Stimulated activated CD8-positive, alpha-beta memory T cell treated with anti-CD3 and anti-CD28 coated beads, Interleukin-4, amount 100 ng/mL, for 4 hours (primary cell): ENCODE data around the gene MOB3A.
"Not testable (repeated sequence)": the region's sequence is repeated elsewhere in the genome, so short reads cannot be mapped to it uniquely, and the experiment has no call there.

Experiments
- DNase-seq, 2 donors: peaks; one replicate each; pipeline ENCODE4 v3.0.0-alpha.2; 2020; ENCODE audit warnings: low read depth in 2 of 2, low spot score in 1 of 2

Gene MOB3A

GRCh38 chr19:2109046-2109864 lies 13.1 kb upstream of the MOB3A start:
- no peak for DNase-seq

GRCh38 chr19:2108251-2109016 lies 12.3 kb upstream of the MOB3A start:
- no peak for DNase-seq

- no peak for DNase-seq
These were observed 7.0 kb upstream of the MOB3A start for GRCh38 chr19:2103045-2103707.

DNA sequence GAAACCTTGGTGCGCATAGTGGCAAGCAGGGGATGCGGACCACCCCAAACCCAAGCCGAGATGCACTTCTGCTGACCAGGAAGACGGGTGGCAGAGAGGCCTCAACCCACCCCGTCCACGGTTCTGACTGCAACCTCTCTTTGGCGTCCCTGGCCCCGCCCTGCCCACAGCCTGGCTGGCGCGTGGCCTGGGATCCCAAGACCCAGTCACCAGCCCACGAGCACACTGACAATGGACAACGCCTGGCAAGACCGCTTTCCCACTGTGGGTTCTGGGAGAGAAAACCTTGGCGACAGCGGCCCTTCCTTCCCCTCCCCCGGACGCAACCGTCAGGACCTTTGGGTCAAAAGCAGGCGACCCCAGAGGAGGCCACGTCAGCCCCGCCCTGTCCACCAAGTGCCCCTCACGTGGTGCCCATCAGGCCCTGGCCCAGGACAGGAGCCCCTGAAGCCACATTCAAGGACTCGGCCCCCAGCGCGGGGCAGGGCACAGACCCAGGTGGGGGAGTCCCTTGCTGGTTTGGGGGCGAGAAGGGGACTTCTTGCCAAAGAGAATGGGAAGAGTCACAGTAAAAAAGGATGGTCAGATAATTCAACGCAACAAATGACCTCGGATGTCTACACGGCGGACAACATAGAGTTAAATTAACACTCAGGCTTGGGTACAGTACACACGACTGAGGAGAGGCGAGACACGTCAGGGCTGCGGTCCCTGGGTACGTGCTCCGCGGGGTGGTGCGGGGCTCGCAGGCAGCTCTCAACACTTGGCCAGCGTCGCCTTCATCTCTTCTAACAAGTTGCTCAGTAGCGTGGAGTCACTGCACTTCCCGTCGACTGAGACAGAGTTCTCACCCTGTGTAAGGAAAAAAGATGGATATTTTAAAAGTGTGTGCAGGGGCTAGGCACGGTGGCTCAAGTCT lies 5.5 kb upstream of the MOB3A start:
- DNase-seq, result no peak

DNA sequence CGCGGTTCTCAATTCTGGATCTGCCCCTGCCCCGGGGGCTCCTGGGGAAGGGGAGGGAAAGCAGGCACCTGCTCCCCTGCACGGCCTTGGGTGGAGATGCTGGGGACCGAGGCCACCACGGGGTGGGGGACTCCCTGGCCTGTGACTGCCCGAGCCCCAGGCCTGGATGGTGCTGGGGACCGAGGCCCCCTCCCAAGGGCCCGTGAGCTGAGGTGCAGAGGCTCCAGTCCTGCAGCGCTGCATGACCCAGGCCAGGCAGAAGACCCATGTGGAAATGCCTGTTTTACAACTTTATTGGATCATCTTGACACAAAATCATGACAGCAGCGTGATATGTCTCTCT lies 4.6 kb upstream of the MOB3A start:
- no peak for DNase-seq

DNA sequence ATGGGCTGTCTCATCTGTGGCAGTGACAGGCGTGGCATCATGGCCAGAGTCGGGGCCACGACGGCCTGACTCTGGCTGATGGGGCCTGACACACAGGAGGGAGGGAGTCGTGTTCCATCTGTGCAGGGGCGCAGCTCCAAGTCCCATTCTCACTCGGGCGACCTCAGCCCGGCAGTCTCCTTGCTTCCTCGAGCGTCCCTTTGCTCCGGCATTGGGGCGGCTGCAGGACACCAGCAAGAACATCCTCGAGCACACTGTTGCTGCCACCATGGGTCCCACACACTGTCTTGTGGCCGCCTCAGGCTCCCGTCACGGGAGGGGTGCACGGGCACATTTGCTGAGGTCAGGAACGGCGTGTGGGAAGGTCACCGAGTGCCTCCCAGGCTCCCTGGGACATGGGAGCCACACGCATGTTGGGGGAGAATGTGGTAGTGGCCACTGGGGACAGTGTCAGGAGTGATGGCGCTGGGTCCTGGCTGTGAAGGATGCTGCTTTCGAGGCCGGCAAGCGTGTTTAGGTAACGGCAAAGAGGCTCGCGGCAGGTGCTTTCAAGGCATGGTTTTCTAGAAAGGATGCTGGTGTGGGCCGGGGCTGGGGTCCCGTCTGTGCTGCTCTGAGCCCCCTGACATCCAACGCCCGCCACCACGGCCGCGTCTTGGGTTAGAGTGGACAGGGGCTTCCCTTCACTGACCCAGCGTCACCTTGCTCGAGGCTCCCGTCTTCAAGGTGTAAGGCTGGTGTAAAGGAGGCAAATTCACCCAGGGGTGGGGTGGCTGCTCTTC lies 4.0 kb upstream of the MOB3A start:
- no peak for DNase-seq

DNA sequence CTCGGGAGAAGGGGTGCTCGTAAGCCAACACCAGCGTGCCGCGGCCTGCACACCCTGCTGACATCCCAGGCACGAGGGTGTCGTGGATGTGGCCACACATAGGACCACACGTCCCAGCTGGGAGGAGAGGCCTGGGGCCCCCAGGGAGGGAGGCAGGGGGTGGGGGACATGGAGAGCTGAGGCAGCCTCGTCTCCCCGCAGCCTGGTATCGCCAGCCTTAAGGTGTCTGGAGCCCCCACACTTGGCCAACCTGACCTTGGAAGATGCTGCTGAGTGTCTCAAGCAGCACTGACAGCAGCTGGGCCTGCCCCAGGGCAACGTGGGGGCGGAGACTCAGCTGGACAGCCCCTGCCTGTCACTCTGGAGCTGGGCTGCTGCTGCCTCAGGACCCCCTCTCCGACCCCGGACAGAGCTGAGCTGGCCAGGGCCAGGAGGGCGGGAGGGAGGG lies 3.0 kb upstream of the MOB3A start:
- no peak for DNase-seq

GRCh38 chr19:2097886-2098327 lies 1.8 kb upstream of the MOB3A start:
- DNase-seq, result no peak

DNA sequence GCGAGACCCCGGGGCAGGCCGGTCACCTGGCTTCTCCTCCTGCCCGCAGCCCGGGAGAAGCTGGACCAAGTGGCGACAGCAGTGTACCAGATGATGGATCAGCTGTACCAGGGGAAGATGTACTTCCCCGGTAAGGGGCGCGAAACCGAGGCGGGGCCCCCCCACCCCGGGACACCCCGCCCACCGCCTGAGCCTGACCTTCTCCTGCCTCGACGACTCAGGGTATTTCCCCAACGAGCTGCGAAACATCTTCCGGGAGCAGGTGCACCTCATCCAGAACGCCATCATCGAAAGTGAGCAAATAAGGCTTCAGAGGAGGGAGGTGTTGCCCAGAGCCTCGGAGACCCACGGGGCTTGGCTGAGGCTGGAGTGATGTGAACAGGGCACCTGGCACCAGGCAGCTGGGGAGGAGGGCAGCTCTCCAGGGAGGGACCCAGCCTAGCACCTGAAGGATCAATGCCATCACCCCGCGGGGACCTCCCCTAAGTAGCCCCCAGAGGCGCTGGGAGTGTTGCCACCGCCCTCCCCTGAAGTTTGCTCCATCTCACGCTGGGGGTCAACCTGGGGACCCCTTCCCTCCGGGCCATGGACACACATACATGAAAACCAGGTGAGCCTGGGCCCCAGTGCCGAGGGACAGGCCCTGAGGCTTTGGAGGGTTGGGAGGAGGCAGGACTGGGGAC lies 1.2 kb upstream of the MOB3A start:
- DNase-seq, result peak in 1 of 2 donors; percentile 37

- peak; percentile 99 to 100 for DNase-seq
These were observed 515 bp upstream of the MOB3A start, which contains the start of gene IZUMO4 for GRCh38 chr19:2096480-2097202. Gene IZUMO4, plus strand, starts transcription at chr19:2096915. Its CDS starts 31 bp downstream, at chr19:2096946.

- DNase-seq, result not testable (repeated sequence)
These were observed 4.1 kb downstream of the MOB3A start for GRCh38 chr19:2091926-2092525.

DNA sequence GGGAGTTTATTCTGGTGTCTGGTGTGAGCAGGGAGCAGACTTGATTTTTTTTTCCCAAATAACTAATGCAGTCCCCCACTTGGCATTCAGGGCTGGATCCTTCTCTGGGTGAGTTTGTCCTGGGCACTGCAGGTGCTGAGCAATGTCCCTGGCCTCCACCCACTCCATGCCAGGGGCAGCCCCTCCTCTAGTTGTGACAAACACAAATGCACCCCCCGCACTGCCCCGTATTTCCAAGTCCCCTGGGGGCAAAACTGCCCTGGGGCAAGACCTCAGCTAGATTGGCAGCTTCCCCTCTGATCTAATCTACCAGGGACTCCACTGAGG lies 6.4 kb downstream of the MOB3A start:
- no peak for DNase-seq

GRCh38 chr19:2089001-2089711 lies 7.0 kb downstream of the MOB3A start:
- no peak for DNase-seq

DNA sequence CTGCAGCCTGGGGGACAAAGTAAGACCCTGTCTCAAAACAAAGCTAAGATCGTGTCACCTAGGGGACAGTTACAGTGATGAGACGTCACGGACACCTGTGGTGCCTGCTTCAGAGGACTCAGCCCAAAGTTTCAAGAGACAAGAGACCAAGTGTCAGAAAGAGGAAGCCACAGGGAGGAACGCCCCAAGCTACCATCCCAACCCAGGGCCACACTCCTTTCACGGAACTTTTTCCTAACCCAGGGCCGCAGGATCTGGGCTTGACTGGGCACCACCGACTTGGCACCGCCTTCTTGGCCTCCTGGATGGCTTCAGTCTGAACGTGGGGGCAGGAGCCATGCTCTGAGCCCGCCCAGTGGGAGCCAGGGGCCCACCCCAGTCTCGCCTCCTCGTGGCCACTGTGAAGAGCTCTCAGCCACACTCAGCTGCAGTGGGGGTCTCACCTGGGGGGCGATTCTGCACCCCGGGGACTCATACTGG lies 8.5 kb downstream of the MOB3A start:
- no peak for DNase-seq

GRCh38 chr19:2086695-2087620 lies 9.2 kb downstream of the MOB3A start:
- DNase-seq, result not testable (repeated sequence)

DNA sequence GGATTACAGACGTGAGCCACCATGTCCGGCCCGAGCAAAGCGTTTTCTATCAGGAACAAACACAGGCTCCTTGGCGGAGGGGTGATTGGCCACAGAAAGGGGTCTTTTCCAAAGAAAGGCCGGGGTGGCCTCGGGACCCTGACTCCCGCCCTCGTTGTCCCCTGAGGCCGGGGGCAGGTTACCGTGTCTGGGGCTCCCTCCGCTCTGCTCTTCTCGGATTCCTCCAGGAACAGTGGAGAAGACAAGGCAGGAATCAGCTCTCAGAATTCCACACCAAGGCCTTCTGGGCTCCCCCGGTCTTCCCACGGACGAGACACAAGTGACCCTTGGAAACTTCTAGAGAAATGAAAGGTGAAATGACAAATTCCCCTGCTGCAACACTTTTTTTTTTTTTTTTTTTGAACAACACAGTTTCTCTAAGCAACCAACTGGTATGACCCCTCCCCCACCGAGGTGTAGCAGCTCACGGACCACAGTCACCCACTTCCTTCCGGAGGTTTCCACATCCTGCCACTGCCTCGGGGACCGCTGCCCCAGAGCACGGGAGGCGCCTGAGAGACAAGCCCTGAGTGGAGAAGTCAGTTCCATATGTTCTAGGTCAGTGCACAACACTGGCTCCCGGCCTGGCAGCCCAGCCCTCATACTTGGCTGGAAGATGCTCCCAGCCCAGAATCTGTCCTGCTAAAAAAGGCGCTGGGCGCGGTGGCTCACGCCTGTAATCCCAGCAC lies 11.0 kb downstream of the MOB3A start:
- DNase-seq, result peak; percentile 85 to 91
